T-helper 9 cell (primary cell): ENCODE data around the gene GPX6.
A peak's percentile ranks its signal among the peaks of the same experiment; 100 is the strongest.
"Not testable (repeated sequence)": the region's sequence is repeated elsewhere in the genome, so short reads cannot be mapped to it uniquely, and the experiment has no call there.

Experiments used
- DNase-seq: peaks from one replicate; pipeline ENCODE4 v3.0.0-alpha.2; 2020

GPX6 gene

GRCh38 chr6:28523241-28523622 is 7.6 kb upstream of the GPX6 start:
- peak; percentile 6 for DNase-seq

- DNase-seq = no peak
These were observed 7.1 kb upstream of the GPX6 start for GRCh38 chr6:28522594-28523240.

DNA sequence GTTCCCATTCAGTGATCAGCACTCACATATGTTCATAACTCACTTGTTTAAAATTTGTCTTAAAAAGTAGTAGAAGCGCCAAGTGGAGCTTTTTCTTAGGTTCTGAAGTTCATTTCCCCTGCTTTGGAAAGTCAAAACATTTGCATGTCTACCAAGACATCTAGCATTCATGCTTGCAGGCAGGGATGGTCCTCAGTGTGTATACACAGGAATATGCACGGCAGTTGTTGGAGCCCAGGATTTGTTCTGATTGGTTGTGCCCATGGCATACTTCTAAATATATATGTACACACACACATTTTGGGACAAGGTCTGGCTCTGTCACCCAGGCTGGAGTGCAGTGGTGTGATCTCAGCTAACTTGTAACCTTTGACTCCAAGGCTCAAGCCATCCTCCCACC is 2.4 kb upstream of the GPX6 start:
- no peak for DNase-seq

- not testable (repeated sequence) for DNase-seq
These were observed 3.2 kb downstream of the GPX6 start for GRCh38 chr6:28512387-28512786.

DNA sequence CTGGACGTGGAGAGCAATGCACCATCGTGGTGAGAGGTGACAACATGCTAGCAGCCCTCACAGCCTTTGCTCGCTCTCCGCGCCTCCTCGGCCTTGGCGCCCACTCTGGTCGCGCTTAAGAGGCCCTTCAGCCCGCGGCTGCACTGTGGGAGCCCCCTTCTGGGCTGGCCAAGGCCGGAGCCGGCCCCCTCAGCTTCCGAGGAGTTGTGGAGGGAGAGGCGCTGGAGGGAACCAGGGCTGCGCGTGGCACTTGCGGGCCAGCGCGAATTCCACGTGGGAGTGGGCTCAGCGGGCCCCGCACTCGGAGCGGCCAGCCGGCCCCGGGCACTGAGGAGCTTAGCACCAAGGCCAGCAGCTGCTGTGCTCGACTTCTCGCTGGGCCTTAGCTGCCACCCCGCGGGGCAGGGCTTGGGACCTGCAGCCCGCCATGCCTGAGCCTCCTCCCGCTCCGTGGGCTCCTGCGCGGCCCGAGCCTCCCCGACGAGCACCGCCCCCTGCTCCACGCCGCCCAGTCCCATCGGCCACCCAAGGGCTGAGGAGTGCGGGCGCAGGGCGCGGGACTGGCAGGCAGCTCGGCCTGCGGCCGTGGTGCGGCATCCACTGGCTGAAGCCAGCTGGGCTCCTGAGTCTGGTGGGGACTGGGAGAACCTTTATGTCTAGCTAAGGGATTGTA is 3.8 kb downstream of the GPX6 start:
- DNase-seq = no peak

- DNase-seq = no peak
These were observed 8.7 kb downstream of the GPX6 start for GRCh38 chr6:28506807-28507475.

DNA sequence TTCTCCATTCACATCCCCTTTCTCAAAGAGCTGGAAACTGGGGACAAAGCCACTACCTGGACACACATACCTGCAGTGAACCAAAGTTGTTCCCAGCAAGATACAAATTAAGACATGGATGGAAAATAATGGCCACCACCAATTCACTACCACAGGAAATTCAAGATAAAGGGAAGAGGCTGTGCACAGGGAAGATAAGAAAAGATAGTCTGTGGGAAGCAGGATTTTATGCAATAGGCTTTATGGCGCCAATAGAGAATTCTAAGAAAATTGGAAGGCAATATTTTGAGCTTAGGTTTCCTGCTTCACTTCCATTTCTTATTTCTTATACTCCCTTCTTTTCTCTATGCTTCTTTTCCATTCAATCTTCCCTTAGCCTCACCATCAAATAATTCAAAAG is 9.9 kb downstream of the GPX6 start:
- DNase-seq = no peak

GRCh38 chr6:28502709-28503305 is 12.8 kb downstream of the GPX6 start:
- DNase-seq = not testable (repeated sequence)

DNA sequence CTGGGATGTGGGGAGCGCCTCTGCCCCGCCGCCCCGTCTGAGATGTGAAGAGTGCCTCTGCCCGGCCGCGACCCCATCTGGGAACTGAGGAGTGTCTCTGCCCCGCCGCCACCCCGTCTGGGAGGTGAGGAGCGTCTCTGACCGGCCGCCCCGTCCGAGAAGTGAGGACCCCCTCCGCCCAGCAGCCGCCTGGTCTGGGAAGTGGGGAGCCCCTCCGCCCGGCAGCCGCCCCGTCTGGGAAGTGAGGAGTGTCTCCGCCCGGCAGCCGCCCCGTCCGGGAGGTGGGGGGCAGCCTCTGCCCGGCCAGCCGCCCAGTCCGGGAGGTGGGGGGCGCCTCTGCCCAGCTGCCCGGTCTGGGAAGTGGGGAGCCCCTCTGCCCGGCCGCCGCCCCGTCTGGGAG is 13.5 kb downstream of the GPX6 start:
- not testable (repeated sequence) for DNase-seq

- no peak for DNase-seq
These were observed 14.3 kb downstream of the GPX6 start for GRCh38 chr6:28501259-28501658.

DNA sequence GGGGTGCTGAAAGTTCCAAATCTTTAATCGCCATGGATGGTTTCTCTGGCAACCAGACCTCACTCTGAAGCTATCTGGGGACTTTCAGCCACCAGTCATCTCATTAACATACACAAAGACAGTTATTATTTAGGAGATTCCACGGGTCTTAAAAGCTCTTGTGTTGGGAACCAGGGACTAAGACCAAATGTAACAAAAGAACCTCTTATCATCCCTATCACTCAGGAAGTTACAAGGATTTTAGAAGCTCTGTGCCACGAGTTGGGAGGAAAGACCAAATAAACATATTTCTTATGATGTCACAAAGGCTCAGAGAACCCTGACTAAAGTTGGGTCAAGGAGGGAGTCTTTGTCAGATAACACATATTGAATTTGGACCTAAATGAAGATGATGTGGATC is 17.7 kb downstream of the GPX6 start:
- DNase-seq = no peak

DNA sequence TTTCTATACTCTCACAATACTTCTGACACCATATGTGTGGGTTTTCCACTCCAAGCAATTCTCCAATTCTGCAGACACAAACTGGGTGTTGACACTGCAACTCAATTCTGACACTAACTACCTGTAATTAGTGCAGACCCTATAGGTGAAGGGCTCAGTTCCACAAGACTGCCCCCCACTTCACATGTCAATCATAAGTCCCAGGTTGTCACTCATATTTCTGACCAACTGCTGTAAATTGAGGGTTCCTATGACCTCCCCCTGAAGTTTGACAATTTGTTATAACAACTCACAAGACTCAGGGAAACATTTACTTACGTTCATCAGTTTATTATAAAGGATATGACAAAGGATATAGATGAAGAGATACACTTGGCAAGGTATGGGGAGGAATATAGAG is 18.3 kb downstream of the GPX6 start:
- no peak for DNase-seq

DNA sequence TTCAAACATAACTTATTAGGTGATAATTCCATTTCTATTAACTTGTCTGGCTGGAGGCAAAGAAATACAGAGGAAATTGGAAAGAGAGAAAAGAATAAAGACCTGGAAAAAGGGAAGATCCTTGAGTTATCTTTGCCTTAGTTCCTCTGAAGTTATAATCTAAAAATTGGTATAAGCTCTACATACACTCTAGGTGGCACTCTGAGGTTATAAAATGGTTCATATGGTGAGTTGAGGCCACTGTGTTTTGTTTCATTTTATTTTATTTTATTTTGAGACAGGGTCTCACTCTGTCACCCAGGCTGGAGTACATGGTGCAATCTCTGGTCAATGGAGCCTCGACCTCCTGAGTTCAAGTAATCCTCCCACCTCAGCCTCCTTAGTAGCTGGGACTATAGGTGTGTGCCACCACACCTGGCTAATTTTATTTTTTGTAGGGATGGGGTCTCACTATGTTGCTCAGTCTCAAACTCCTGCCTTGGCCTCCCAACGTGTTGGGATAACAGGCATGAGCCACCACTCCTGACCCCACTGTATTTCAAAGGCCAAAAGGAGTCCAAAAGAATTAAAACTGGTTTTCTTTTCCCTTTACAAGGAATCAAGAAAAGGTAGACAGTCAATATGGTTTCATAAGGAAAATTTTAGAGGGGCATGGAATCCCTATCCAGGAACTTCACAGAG is 19.4 kb downstream of the GPX6 start:
- DNase-seq = no peak

GRCh38 chr6:28491984-28492317 is 23.6 kb downstream of the GPX6 start:
- no peak for DNase-seq

GRCh38 chr6:28490205-28490890 is 25.2 kb downstream of the GPX6 start:
- DNase-seq = no peak

DNA sequence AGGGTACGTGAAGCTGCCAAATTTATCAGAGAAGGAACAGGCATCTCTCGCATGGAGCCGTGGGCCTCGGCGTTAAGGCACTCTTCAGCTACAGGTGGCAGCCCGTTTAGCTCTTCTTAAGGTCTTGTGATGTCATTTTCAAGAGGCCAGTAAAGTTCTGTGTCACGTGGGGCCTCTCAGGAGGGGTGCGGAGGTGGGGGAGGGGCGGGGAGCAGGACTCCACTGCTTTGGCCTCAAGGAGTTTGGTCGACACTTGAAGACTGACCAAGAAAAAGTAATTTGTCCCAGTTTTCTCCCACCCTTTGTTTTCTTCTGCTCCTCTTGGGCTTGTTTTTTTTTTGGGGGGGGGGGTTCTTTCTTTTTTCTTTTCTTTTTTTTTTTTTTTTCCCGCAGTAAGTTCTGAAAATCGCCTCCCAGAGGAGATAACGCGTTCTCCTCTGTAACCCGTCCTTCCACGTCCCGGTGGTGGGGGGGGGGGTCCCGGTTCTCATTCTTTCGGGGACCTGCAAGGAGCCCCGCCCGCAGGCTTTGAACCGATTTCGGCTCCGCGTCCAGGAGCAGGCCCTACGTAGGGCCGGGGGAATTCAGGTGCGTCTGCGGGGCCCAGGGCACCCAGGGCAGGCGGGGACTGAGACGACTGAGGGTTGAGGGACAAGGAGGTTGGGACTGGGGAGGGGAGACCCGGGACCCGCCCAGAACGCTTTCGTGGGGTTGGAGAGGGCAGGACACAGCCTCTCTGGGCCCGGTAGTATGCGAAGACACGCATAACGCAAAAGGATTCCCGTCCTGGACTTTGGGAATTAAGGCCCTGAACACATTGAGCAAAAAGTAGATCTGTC is 26.0 kb downstream of the GPX6 start:
- no peak for DNase-seq

DNA sequence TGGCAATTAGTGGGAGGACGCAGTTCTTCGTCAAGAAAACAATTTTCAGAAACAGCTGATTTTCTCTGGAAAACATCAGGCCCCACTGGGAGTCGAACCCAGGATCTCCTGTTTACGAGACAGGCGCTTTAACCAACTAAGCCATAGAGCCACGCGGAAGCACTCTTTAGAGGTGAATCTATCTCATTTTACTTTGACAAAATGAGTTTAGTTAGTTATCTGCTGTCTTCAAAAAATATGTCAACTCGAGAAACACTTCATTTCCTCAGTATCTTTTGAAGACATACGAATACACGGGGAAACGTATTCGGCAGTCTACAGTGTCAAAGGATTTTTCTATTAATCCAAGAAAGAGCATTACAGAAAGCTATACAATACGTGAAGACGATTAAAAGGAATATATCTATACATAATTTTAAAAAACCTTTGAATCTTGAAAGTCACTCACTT is 26.7 kb downstream of the GPX6 start:
- no peak for DNase-seq

GRCh38 chr6:28486988-28487742 is 28.4 kb downstream of the GPX6 start:
- no peak for DNase-seq

DNA sequence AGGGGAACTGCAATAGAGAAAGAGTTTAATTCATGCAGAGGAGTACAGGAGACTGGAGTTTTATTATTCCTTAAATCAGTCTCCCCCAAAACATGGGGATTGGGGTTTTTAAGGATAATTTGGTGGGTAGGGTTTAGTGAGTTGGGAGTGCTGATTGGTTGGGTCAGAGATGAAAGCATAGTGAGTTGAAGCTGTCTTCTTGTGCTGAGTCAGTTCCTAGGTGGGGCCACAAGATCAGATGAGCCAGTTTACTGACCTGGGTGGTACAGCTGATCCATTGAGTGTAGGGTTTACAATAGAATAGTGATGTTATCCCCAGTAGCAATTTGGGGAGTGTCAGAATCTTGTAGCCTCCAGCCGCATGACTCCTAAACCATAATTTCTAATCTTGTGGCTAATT is 29.1 kb downstream of the GPX6 start:
- no peak for DNase-seq

DNA sequence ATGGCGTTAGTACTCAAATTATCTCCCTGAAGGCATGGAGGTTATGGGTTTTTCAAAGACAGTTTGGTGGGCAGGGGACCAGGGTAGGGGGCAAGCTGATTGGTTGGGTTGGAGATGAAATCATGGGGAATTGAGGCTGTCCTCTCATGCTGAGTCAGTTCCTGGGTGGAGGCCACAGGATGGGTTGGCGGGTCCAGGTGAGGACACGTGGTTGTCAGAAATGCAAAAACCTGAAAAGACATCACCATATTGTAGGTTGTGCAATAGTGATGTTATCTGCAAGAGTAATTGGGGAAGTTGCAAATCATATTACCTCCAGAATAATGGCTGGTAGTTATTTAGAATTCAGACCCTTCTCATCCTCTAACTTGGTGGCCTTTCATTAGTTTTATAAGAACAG is 30.1 kb downstream of the GPX6 start:
- DNase-seq = no peak
